Panc1 (cell line): ENCODE results near the gene RGS13. TPM values are rescaled to one million over a fixed set of nuclear protein-coding genes. Genes with fewer than 3 reads are reported as not detected.

ENCODE experiments used
- total RNA-seq: library from RNA; stranded (reverse); gene quantifications from one replicate; pipeline ENCODE4 v1.2.1, GENCODE V29; 2021; ENCODE audit not compliant: unreplicated experiment

RGS13 gene
- total RNA-seq, 1 experiment from 2014 or later = not detected

Other genes starting within 250 kb of the RGS13 start
- gene RGS1, start 60.4 kb upstream of the RGS13 start, total RNA-seq = not detected
- gene RGS2, start 172.9 kb downstream of the RGS13 start, total RNA-seq = 4.5 TPM